Stimulated activated CD4-positive, alpha-beta T cell treated with anti-CD3 and anti-CD28 coated beads, Interleukin-1b, Interleukin-23, amount 100 ng/mL, for 24 hours (primary cell): ENCODE data around the gene CELF5.
"Not testable (repeated sequence)": the region's sequence is repeated elsewhere in the genome, so short reads cannot be mapped to it uniquely, and the experiment has no call there.

Experiments used
- DNase-seq, 4 experiments: peaks; one replicate each; pipeline ENCODE4 v3.0.0-alpha.2; 2020; ENCODE audit warnings: low read depth in 4 of 4, low spot score in 1 of 4

CELF5 gene

DNA sequence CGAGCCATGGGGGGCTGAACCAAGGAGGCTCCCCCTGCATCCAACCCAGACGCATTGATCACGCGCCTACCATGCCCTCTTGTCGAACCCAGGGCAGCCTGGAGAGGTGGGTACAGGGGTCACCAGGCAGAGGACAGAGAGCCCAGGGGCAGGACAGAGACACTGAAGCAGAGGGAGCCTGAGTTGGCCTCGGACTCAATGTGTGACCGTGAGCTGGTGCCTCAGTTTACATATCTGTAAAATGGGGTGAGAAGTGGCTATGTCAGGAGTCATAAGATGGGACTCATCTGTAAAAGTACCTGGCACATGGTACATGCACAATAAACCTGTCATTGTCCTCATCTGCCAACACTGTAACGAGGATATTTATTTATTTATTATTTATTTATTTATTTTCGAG is 117.8 kb downstream of the CELF5 start:
- DNase-seq = no peak

GRCh38 chr19:3342962-3343361 is 118.5 kb downstream of the CELF5 start:
- DNase-seq = not testable (repeated sequence)

- DNase-seq = no peak
These were observed 119.4 kb downstream of the CELF5 start for GRCh38 chr19:3343619-3344502.

DNA sequence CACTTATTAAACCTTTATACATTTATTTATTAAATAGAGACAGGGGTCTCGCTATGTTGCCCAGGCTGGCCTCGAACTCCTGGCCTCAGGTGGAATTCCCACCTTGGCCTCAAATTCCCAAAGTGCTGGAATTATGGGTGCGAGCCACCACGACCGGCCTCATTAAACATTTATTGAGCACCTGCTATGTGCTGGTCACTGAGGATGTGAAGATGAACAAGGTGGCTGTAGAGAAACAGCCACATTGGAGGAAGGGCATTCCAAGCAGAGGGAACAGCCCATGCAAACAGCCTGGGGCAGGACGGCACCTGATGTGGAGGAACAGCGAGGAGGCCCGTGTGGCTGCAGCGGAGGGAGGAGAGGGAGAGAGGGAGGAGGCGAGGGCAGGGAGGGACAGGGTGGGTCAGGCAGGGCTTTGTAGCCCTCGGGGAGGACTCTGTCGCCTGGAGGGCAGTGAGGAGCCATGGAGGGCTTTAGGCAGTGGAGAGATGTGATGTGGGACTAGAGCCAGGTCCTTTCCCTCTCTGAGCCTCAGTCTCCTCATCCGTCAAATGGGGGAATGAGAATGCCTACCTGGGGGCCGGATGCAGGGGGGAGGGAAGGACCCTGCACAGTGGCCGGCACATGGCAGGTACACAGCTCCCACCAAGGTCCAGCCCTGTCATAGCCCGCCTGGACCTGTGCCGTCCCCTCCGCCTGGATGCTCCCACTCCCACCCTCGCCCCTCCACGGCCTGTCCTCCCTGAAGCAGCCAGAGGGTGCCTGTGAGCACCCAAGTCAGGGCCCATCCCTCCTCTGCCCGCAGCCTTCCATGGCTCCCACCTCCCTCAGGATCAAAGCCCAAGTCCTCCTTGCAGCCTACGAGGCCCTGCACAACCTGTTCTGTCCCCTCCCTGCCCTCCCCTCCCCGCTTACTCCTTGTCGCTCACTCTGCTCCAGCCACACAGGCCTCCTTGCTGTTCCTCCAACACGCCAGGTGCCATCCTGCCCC is 120.4 kb downstream of the CELF5 start:
- no peak for DNase-seq

DNA sequence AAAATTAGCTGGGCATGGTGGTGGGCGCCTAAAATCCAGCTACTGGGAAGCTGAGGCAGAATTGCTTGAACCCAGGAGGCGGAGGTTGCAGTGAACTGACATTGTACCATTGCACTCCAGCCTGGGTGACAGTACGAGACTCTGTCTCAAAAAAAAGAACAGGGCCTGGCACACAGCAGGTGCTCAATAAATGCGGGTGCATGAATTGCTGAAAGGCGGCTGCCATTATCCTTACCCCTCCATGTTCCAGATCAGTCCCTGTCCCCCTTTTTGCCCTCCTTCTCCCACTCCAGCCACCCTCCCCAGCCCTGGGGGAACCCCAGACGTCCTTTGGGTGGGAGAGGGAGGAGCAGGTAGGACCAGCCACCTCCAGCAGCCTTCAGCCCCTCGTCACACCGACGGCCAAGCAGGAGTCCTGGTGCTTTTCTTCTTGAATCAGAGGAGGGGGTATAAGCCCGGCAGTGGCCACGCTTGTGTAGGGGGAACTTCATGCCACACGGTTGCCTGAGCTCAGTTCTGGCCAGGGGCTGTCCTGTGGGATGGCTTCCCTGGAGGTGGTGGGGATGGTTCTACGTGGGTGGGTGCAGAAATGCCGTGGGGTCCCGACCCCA is 121.5 kb downstream of the CELF5 start:
- no peak for DNase-seq
